HG02798 (cell line): Measurements from ENCODE around the gene RNF223.
"Not testable (repeated sequence)": the region's sequence is repeated elsewhere in the genome, so short reads cannot be mapped to it uniquely, and the experiment has no call there.

Experiments used
- ATAC-seq: cut with Tn5 transposase; IDR thresholded peaks from one replicate; pipeline ENCODE4 v1.9.1; 2021; ENCODE audit warnings: mild to moderate bottlenecking; ENCODE audit not compliant: unreplicated experiment, poor library complexity

The RNF223 gene

GRCh38 chr1:1033009-1033587, 41.0 kb downstream of the RNF223 start:
- ATAC-seq, result peak; percentile 91

- ATAC-seq, result no peak
Observed at GRCh38 chr1:1032424-1032823, 41.7 kb downstream of the RNF223 start.

GRCh38 chr1:1031659-1032235, 42.4 kb downstream of the RNF223 start:
- no peak for ATAC-seq

- ATAC-seq, result not testable (repeated sequence)
Observed at GRCh38 chr1:1030867-1031658, 43.0 kb downstream of the RNF223 start.

GRCh38 chr1:1027791-1028190, 46.3 kb downstream of the RNF223 start:
- ATAC-seq, result no peak

- ATAC-seq, result no peak
Observed at GRCh38 chr1:1026599-1027413, 47.3 kb downstream of the RNF223 start.

GRCh38 chr1:1025730-1026129, 48.4 kb downstream of the RNF223 start:
- no peak for ATAC-seq

- ATAC-seq, result no peak
Observed at GRCh38 chr1:1024771-1025699, 49.1 kb downstream of the RNF223 start.

GRCh38 chr1:1024149-1024770, 49.8 kb downstream of the RNF223 start:
- ATAC-seq, result no peak

GRCh38 chr1:1023700-1024099, 50.4 kb downstream of the RNF223 start:
- no peak for ATAC-seq

- ATAC-seq, result no peak
Observed at GRCh38 chr1:1022302-1023009, 51.6 kb downstream of the RNF223 start.

GRCh38 chr1:1021920-1022259, 52.2 kb downstream of the RNF223 start:
- no peak for ATAC-seq

GRCh38 chr1:1021010-1021919, 52.8 kb downstream of the RNF223 start:
- no peak for ATAC-seq
